ENCODE results near the gene PRR14L. TPM values are rescaled to one million over a fixed set of nuclear protein-coding genes. Genes with fewer than 3 reads are reported as not detected.

Gene PRR14L
- polyA plus RNA-seq, 1 donor from 2014 or later, result 14.3 TPM

GRCh38 chr22:31738566-31738965 is 11.4 kb downstream of the PRR14L start:
- H3K9me2 ChIP-seq (ENCODE audit: insufficient read depth, low read length), result no peaks in the 10 kb centered on the region
- no peak overlapping the region for H3K9ac ChIP-seq (ENCODE audit: low read length)
- no peaks in the 10 kb centered on the region for H3K27me3 ChIP-seq (ENCODE audit: insufficient read depth, low read depth, low read length)
- H3K27ac ChIP-seq (ENCODE audit: low read length), result no peak overlapping the region
- no peak overlapping the region for H3K4me2 ChIP-seq (ENCODE audit: low read length)
- H3K4me3 ChIP-seq (ENCODE audit: low read length), result no peak overlapping the region
- no peaks in the 10 kb centered on the region for H3K9me3 ChIP-seq (ENCODE audit: low read length)
- no peaks in the 10 kb centered on the region for H3K36me3 ChIP-seq (ENCODE audit: insufficient read depth, low read length)
- no peak for TF ChIP-seq REST (IDR thresholded peaks at IDR 0.05; ENCODE audit: borderline replicate concordance)
- no peak for TF ChIP-seq EZH2 (IDR thresholded peaks at IDR 0.05; ENCODE audit: borderline replicate concordance, insufficient read depth, low read length, poor library complexity, severe bottlenecking)
- TF ChIP-seq EP300 (conservative IDR thresholded peaks at IDR 0.05; ENCODE audit: poor library complexity, severe bottlenecking), result no peak
- no peak for TF ChIP-seq CTCF (IDR thresholded peaks at IDR 0.05; ENCODE audit: poor library complexity, severe bottlenecking)
- no peak for TF ChIP-seq SMC3 (conservative IDR thresholded peaks at IDR 0.05; ENCODE audit: poor library complexity)
- no peak for TF ChIP-seq TAF1 (IDR thresholded peaks at IDR 0.05; ENCODE audit: low read depth)
- TF ChIP-seq RAD21 (conservative IDR thresholded peaks at IDR 0.05), result no peak
- TF ChIP-seq MXI1 (conservative IDR thresholded peaks at IDR 0.05; ENCODE audit: poor library complexity, severe bottlenecking), result no peak
- no peak for TF ChIP-seq POLR2AphosphoS5 (IDR thresholded peaks at IDR 0.05)
- H3K79me2 ChIP-seq (replicated peaks; ENCODE audit: insufficient read depth, low read length), result peaks cover 32% of the 10 kb centered on the region
- no peak overlapping the region for H2AFZ ChIP-seq (ENCODE audit: low read depth, low read length)
- H3F3A ChIP-seq (ENCODE audit: insufficient read depth, low read length, poor library complexity, severe bottlenecking), result no peaks in the 10 kb centered on the region
- H4K20me1 ChIP-seq (ENCODE audit: insufficient read depth), result no peaks in the 10 kb centered on the region

- no peak for TF ChIP-seq TAF1 (IDR thresholded peaks at IDR 0.05; ENCODE audit: low read depth)
- TF ChIP-seq CTCF (IDR thresholded peaks at IDR 0.05; ENCODE audit: poor library complexity, severe bottlenecking), result no peak
- no peak for TF ChIP-seq SMC3 (conservative IDR thresholded peaks at IDR 0.05; ENCODE audit: poor library complexity)
- no peak for TF ChIP-seq POLR2AphosphoS5 (IDR thresholded peaks at IDR 0.05)
- TF ChIP-seq MXI1 (conservative IDR thresholded peaks at IDR 0.05; ENCODE audit: poor library complexity, severe bottlenecking), result no peak
- no peak for TF ChIP-seq REST (IDR thresholded peaks at IDR 0.05; ENCODE audit: borderline replicate concordance)
- TF ChIP-seq EZH2 (IDR thresholded peaks at IDR 0.05; ENCODE audit: borderline replicate concordance, insufficient read depth, low read length, poor library complexity, severe bottlenecking), result no peak
- no peak for TF ChIP-seq EP300 (conservative IDR thresholded peaks at IDR 0.05; ENCODE audit: poor library complexity, severe bottlenecking)
- TF ChIP-seq RAD21 (conservative IDR thresholded peaks at IDR 0.05), result no peak
- H3K9me2 ChIP-seq (ENCODE audit: insufficient read depth, low read length), result no peaks in the 10 kb centered on the region
- H3F3A ChIP-seq (ENCODE audit: insufficient read depth, low read length, poor library complexity, severe bottlenecking), result no peaks in the 10 kb centered on the region
- H3K9ac ChIP-seq (ENCODE audit: low read length), result no peak overlapping the region
- no peak overlapping the region for H2AFZ ChIP-seq (ENCODE audit: low read depth, low read length)
- H3K9me3 ChIP-seq (ENCODE audit: low read length), result no peaks in the 10 kb centered on the region
- no peaks in the 10 kb centered on the region for H3K27me3 ChIP-seq (ENCODE audit: insufficient read depth, low read depth, low read length)
- no peak overlapping the region for H3K27ac ChIP-seq (ENCODE audit: low read length)
- H3K4me3 ChIP-seq (ENCODE audit: low read length), result no peak overlapping the region
- H3K4me2 ChIP-seq (ENCODE audit: low read length), result no peak overlapping the region
- no peaks in the 10 kb centered on the region for H4K20me1 ChIP-seq (ENCODE audit: insufficient read depth)
- no peaks in the 10 kb centered on the region for H3K36me3 ChIP-seq (ENCODE audit: insufficient read depth, low read length)
- H3K79me2 ChIP-seq (replicated peaks; ENCODE audit: insufficient read depth, low read length), result peaks cover 27% of the 10 kb centered on the region
Measured at GRCh38 chr22:31737932-31738331, 12.0 kb downstream of the PRR14L start.

Measured in neural cell (in vitro differentiated cells).